Measurements from ENCODE around the gene GAREM1.

The GAREM1 gene

DNA sequence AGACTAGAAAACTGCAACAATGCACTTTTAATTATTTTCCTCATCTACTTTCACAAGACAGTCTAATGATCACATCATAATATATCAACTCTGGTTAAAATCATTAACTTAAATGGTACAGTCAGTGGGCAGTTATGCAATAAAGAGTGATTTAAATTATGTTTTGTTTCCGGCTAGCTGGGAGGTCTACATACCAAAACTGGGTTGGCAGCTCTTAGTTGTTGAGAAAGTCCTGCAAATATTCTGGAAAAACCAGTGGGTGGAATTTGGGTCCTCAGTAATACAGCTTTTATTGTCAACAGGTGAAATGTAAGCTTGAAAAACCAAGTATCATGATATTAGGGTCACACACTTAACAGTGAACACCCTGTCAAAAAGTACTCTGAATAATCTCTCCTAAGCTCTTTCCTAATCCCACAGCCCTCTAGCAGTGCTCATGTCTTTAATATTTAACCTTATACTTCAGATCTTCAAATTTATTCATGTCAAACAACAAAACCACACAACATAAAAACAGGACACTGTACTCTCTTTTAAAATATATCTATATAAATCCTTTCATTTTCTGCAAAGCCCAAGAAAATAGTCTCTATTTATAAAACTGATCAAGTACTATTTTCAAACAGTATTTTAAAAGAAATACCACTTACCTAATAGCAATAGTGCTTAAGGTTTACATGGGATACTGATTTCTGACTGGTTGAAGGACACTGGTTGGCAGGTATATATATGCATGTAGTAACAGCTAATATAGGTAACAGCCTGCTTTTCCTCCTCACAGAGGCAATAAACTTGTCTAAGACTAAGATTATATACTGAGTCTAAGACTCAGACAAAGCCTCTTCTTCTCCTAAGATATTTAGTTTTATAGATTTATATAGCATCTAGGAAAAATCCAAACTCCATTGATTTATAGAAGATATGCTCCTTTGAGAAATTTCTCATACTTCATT, 103.8 kb downstream of the GAREM1 start:
- DNase-seq (ENCODE audit: low read depth in 2 of 2) = peak; percentile 51 to 71
- H3K4me3 ChIP-seq (replicated peaks in 1 of 2; ENCODE audit: low read depth in 2 of 2, low read length in 2 of 2) = no peak overlapping the region
- TF ChIP-seq, protein P1, sequence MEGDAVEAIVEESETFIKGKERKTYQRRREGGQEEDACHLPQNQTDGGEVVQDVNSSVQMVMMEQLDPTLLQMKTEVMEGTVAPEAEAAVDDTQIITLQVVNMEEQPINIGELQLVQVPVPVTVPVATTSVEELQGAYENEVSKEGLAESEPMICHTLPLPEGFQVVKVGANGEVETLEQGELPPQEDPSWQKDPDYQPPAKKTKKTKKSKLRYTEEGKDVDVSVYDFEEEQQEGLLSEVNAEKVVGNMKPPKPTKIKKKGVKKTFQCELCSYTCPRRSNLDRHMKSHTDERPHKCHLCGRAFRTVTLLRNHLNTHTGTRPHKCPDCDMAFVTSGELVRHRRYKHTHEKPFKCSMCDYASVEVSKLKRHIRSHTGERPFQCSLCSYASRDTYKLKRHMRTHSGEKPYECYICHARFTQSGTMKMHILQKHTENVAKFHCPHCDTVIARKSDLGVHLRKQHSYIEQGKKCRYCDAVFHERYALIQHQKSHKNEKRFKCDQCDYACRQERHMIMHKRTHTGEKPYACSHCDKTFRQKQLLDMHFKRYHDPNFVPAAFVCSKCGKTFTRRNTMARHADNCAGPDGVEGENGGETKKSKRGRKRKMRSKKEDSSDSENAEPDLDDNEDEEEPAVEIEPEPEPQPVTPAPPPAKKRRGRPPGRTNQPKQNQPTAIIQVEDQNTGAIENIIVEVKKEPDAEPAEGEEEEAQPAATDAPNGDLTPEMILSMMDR (IDR thresholded peaks at IDR 0.05; ENCODE audit: low read depth, low read length) = no peak

DNA sequence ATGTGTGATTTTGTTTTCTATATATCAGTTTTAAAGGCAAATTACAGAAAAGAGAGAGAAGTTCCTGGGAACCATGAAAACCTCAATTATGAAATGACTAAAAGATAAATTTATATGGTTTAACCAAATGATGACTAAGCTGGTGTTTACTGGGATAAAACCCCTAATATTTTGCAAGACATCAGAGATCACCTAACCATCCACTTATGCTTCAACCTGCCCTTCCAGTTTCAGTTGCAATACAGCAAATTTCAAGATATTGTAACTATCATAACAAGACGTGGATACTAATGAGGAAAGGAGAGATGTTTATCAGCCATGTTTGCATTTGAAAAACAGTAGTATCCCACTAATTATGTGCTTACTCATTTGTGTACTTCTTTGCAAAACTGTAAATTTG, 108.2 kb downstream of the GAREM1 start:
- DNase-seq (ENCODE audit: low read depth in 2 of 2) = no peak
- TF ChIP-seq, protein P1 (IDR thresholded peaks at IDR 0.05; ENCODE audit: low read depth, low read length) = no peak
- H3K4me3 ChIP-seq (replicated peaks in 1 of 2; ENCODE audit: low read depth in 2 of 2, low read length in 2 of 2) = no peak overlapping the region

DNA sequence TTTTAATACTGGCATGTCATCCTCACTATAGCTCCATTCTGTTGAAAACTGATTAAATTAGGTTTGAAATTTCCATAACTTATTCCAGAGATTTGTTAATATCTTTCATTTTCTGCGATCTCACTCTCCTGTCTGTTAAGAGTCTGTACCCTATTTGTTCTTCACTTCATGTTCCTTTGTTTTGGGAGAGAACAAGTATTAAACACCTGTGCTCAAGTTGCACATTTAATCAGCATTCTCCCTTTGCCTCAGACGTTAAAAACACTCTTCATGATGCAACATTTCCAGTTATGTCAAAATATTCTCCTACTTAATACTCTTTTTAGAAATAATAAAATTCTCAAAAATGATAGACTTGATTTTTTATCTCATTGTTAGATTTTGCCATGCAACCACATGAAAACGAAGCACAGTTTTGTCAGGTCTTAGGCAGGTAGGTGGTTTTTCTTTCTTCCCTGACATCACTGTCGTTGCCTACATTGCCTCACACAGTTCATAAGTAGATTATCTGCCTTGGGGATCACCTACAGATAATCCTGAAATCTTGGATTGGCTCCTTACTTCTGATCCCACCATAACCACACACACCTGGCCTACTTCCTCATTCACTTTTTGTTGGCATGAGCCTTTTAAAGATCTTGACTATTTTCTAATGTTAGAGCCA, 109.9 kb downstream of the GAREM1 start:
- TF ChIP-seq, protein P1 (IDR thresholded peaks at IDR 0.05; ENCODE audit: low read depth, low read length) = no peak
- no peak for DNase-seq (ENCODE audit: low read depth in 2 of 2)
- H3K4me3 ChIP-seq (replicated peaks in 1 of 2; ENCODE audit: low read depth in 2 of 2, low read length in 2 of 2) = no peak overlapping the region

DNA sequence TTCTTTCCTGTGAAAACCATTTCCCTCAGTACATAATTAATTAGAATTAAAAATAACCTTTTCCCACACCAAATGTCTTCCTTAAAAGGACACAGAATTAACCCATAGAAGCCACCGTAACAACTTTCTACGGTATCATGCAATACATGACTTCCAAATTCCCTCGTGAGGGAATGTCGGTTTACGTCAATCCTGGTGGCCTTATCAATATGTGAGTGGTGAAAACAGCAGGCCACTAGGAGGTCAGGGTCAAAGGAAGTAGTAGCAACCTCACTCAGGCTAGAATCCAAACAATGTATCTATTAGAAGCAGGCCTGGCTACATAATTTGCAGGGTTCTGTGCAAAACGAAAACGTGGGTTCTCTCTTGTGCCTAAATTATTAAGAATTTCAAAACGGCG, 112.2 kb downstream of the GAREM1 start:
- DNase-seq (ENCODE audit: low read depth in 2 of 2) = no peak
- TF ChIP-seq, protein P1 (IDR thresholded peaks at IDR 0.05; ENCODE audit: low read depth, low read length) = no peak
- no peak overlapping the region for H3K4me3 ChIP-seq (replicated peaks in 1 of 2; ENCODE audit: low read depth in 2 of 2, low read length in 2 of 2)

DNA sequence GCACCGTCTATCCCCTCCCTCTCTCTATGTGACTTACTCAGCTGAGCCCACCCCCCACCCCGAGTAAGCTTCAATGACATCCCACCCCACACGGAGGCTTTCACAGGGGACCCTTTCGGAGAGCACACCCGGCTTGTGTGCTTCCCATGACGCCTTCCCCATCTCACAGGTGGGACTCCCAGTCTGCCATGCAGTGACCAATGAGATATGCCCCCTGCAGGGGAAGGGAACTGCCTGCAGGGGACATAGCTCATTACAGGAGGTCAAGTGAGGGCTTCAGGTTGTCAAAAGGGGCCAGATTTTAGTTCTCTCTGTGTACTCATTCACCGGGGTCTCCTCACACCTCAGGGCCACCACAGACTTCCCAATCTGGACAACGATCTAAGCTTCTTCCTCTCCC, 112.6 kb downstream of the GAREM1 start:
- TF ChIP-seq, protein P1 (IDR thresholded peaks at IDR 0.05; ENCODE audit: low read depth, low read length) = no peak
- no peak overlapping the region for H3K4me3 ChIP-seq (replicated peaks in 1 of 2; ENCODE audit: low read depth in 2 of 2, low read length in 2 of 2)
- no peak for DNase-seq (ENCODE audit: low read depth in 2 of 2)

DNA sequence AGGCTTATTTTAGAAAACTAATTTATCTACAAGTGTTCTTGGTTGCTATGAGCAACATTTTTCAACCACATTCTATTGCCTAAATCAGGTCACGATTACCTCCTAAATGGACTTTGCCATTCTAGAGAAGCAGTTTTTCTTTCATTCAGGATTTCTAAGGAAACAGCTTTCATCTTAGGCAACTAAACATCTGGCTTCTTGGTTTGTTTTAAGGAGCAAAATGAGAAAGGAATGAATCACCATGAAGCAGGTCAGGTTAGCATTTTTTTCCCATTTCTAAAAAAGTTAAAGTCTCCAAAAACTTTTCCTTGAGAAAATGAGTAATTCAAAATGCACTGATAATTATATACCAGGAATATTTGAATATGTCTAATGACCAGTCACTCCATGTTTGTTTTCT, 114.8 kb downstream of the GAREM1 start:
- TF ChIP-seq, protein P1 (IDR thresholded peaks at IDR 0.05; ENCODE audit: low read depth, low read length) = no peak
- no peak overlapping the region for H3K4me3 ChIP-seq (replicated peaks in 1 of 2; ENCODE audit: low read depth in 2 of 2, low read length in 2 of 2)
- DNase-seq (ENCODE audit: low read depth in 2 of 2) = peak; percentile 65 to 80
